A549 treated with GW870086 at 1 μM for 4 hours (cell line): Measurements from ENCODE around the gene ZNF726. TPM values are rescaled to one million over a fixed set of nuclear protein-coding genes. Genes with fewer than 3 reads are reported as not detected.

Experiments
- total RNA-seq: library from RNA; stranded (reverse); fragments of 200-300 nt; extraction: Qiagen RNA extraction; gene quantifications from 5 replicates; pipeline ENCODE4 v1.2.3, GENCODE V29; 2022; ENCODE audit warnings: low read depth

The ZNF726 gene
- total RNA-seq, result 0.31 to 1.0 TPM (median 0.34 TPM) in 5 replicates

GRCh38 chr19:23914402-23915286 lies at the start of gene ZNF726:
Gene ZNF726, plus strand, starts transcription at chr19:23914886. Its CDS starts 109 bp downstream, at chr19:23914995.

Other genes starting within 250 kb of the ZNF726 start
- gene ZNF675, start 227.7 kb upstream of the ZNF726 start, total RNA-seq, result 2.0 to 4.5 TPM (median 3.7 TPM) in 5 replicates
- not detected in 5 replicates for gene ZNF681, start 156.0 kb upstream of the ZNF726 start, total RNA-seq
- gene ZNF254, start 172.3 kb downstream of the ZNF726 start, total RNA-seq, result 6.6 to 7.9 TPM (median 6.9 TPM) in 5 replicates